GM11168 (cell line): ENCODE results near the gene RGS7.
"Not testable (repeated sequence)": the region's sequence is repeated elsewhere in the genome, so short reads cannot be mapped to it uniquely, and the experiment has no call there.

Source experiments
- in situ Hi-C: fragments of 300-500 bp; cut with MboI; formaldehyde crosslinking; loops from one replicate; pipeline ENCODE4 v1.12.0; 2022; ENCODE audit warnings: low sequenced_read_pairs; ENCODE audit not compliant: unreplicated experiment

Gene RGS7

DNA sequence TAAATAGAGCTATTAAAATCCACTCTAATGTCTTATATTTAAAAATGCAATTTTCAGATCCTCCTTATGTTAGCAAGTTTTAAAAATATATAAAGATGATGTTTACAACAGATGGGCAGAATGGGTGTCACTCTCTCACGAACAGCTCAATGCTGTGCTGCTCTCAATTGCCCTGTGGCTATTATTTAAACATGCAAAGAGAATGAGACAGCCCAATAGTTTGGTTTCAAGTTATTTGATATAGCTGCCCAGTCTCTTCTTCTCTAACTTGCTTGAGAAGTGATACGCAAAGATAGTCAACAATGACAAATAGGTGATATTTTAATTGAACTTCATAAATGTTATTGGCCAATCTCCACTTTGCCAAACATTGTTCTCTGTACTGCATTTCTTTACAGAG, 545.7 kb downstream of the RGS7 start:
- in situ Hi-C loops = no loop called here

DNA sequence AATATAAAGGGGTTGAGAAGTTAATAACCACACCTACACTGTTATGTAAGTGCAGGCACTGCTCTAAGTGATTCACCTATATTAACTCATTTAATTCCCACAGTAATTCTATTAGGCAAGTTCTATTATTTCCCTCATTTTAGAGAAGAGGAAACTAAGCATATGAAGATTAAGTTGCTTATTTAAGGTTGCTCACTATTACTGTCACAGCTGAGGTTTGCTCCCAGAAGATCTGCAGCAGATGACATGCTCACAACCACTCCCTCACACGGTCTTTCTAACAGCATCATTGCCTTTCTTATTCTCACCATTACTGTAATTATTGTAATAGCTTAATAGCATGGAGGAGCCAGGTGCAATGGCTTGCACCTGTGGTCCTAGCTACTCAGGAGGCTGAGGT, 548.6 kb downstream of the RGS7 start:
- in situ Hi-C loops = no loop called here

DNA sequence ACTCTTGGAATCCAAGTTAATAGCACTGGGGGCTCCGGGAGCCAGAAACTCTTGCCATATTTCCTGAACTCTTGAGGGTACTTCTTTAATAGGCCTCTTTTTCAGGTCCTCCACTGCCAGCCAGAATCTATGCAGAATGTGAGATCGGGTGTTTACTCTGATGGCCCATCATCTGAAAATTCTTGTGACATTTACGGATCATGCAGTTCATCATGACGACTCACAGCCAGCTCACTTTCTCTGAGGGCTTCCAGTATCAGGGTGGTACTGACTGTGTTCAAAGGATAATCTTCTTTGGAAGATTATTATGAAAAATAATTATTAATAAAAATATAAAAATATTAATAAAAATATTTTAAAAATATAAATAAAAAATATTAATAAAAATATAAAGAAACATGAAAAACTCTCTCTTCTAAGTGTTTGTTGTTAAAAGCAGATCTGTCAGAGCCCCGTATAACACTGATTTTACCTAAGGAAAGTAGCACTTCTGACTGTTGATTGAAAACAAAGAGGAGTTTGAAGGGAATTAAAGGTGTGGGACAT, 550.7 kb downstream of the RGS7 start:
- in situ Hi-C loops = no loop called here

DNA sequence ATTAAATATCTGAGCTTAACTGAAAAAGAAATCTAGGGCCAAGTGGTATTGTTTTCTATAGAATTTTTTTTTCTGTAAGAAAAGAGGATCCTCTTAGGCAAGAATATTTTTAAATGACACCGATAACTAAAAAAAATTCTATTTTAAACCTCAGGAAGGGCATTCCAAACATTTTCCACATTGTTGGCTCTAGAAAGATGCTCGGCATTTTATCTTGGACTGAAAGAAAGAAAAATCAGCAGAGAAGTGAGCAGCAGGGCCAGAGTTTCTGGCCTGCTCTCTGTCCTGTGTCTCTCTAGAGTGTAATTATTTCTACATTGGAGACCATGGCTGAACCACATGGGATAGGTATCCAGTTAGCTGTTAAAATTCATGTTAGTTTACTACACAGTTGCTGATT, 552.5 kb downstream of the RGS7 start:
- in situ Hi-C loops = no loop called here

DNA sequence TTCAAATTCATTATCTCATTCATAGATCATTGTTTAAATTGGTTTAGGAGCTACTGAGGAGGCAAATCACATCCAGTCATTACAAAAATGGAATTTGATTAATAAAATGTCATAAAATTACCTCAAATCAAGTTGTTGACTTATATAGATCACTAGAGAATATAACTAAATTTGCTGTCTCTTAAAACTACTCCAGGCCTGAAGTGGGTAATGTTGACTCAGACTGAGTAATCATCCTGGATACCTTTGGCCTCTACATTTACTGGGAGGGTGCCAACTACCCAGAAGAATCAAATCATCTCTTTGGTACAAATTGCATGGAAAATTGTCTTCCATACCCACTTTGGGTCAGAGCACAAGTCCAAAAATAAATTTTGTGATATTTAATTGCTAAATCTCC, 553.9 kb downstream of the RGS7 start:
- in situ Hi-C loops = no loop called here

DNA sequence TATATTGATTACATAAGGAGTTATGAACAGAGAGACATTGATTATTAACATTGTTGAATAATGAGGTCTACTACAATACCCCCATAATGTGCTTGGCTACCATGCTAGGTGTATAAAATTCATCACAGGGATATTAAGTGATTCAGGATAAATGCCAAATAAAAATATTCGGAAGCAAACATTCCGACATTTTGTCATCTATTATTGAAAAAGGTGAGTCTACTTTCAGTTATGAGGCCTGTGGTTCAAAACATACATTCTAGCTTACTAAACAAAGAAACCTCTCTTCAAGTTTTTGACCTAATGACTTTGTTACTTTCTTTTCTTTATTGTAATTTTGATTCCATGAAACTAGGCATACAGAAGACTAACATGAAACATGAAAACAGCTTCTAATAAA, 554.7 kb downstream of the RGS7 start:
- in situ Hi-C loops = no loop called here

DNA sequence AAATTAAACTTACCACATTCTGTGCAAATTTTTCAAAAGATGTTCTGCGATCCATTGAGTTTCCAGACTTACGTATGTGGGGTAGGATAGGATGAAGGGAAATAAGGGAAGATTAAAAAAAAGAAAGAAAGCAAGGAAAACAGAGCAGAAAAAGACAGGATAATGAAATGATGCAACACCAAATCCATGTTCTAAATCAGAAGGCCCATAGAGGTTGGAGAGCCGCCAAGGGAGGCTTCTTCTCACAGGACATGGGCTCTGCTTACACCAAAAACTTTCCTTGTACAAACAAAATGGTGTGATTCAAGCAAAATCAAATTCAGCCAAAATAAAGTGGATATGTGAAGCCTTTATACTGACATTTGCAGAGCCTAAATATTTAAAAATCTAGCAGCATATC, 555.6 kb downstream of the RGS7 start:
- in situ Hi-C loops = no loop called here

DNA sequence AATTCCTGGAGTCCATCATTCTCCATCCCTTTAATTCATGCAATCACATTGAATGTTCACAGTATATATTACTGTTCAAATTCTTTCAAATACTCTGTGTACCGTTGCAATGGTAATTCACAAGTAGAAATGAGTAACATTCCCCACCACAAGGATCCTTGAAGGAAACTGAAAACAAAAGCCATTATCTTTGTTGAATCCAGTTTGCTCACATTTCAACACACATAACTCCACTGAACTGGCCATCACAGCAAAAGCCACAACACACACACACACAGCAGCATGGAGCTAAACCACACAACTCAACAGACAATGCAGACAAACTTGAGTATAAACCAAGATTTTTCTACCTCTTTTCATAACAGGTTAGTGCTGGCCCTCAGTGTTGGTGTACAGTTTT, 556.7 kb downstream of the RGS7 start:
- in situ Hi-C loops = no loop called here

DNA sequence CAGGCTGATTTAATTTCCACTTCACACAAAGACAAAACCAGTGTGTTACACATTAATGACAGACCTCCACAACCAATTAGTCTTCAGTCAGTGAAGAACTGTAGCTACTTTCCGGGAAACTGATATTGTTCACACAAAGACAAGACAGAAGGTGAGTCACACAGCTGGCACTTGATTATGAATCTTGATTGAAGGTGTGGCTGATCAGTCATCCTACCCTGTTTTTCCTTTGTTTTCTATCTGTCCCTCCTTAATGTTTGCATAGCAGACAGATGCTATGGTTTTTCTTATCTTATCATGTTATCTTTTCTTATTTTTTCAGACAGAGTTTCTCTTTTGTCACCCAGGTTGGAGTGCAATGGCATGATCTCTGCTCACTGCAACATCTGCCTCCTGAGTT, 560.0 kb downstream of the RGS7 start:
- in situ Hi-C loops = no loop called here

DNA sequence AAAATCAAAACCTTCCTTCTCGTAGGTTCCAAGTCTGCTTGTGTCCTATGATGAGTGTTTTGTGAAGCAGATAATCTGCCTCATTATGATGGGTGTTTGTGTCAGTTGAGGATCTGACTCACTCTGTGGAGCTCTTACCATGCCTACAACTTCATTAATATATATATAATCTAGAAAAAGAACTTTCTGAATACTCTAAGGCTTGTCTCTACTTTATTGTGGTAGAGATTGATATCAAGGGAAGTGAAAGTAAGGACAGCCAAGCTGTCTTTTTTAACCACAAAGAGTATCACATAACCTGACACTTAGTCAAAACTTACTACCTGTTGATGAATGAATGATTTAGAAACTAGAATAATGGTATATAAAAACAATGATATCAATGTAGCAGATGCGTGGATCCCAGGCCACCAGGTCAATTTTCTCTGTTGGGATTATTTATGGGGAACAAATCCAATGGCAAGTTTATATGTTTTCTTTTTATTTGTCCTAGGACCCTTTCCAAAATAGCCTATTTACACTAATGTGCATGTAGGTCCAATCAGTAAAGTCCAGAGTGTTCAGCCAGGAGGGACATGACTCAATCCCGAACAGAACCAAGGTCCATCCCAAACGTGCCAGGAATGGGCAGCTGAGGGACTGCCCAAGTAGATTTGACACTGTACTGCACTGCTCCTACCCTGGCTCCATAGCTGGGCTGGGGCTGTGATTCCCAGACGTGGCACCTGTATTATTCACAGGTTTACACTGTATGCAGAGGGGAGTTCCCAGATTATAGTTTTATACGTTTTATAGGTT, 562.8 kb downstream of the RGS7 start:
- in situ Hi-C loops = no loop called here

DNA sequence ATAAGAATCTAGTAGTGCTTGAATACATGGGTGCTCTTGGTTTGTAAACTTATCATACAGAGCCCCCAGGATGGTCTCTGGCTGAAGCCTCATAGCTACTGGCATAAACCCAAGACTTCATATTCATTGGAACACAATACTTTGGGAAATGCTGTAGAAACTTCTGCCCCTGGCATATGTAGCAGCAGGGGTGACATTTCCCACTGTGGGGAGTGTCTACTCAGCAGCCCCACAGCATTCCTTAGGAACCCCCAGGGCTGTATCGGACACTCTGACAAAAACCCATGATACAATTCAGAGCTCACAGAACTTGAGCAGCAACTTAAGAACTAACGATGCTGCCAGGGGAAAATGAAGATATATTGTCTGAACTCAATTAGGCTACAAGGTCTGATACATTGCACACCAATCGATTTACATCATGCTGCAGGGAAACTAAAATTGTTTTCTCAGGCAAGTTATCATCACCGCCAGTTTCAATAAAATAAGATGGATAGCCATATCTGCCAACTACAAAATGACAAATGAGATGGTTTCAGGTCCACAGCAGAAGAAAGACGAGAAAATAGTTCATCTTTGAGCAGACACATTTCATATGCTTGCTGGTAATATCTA, 564.0 kb downstream of the RGS7 start:
- in situ Hi-C loops = no loop called here

DNA sequence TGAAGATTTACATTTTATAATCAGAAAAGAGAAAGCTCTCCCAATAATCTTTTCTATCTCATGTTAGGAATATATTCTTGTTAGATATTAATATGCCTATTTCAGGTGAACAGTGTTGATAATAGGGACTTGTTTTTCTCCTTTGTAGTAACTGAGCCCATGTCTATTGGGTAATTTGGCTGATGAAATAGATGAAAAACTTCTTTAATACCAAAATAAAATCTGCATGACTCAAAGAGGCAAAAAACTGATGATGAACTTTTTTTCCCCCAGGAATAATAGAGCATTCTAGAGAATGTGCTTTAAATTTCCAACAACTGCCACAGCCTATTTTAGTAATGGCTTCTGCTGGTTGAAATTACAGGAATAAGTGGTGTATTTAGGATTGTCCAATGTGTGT, 566.1 kb downstream of the RGS7 start:
- in situ Hi-C loops = no loop called here

DNA sequence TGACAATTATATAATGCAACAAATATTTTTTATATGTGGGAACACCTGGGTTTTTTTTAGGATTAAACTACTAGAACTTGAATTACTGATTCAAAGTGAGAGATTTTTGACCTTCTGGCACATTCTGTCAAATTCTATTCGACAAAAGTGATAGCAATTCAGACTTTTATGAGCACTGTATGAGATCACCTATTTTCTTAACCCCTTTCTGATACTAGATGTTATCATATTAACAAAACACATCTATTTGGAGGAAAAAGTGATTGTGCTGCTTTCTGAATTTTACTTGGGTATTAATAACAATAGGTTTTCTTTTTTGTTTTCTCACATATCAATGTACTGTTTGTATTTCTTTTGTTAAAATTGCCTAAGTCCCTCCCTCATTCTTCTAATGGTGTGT, 570.1 kb downstream of the RGS7 start:
- in situ Hi-C loops = no loop called here

DNA sequence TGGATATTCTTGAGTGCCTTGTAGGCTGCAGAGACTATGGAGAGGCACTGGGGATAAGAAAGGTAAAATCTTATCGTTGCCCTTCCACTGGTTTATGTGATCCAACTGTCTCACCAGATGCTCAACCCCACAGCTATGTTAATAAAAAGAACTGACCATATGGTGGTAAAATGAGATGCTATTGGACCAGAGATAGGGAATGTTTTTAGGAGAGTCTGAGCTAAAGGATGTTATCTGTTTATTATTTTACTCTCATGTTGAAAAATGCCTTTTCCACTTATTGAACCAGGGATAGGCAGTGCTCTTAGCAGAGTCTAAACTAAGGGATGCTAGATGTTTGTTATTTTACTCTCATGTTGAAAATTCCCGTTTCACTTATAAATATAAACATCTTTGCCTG, 572.2 kb downstream of the RGS7 start:
- in situ Hi-C loops = no loop called here

DNA sequence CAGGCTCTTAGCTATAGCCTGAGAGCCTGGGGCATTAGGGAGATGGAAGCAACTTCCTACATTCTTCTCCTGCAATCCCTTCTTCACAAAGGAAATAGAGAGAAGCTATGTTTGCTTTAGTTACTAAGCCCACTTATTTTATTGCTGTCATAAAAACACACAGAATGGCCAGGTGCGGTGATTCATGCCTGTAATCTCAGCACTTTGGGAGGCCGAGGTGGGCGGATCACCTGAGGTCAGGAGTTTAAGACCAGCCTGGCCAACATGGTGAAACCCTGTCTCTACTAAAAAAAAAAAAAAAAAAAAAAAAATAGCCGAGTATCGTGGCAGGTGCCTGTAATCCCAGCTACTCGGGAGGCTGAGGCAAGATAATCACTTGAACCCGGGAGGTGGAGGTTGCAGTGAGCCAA, 573.3 kb downstream of the RGS7 start:
- in situ Hi-C loops = not testable (repeated sequence)

DNA sequence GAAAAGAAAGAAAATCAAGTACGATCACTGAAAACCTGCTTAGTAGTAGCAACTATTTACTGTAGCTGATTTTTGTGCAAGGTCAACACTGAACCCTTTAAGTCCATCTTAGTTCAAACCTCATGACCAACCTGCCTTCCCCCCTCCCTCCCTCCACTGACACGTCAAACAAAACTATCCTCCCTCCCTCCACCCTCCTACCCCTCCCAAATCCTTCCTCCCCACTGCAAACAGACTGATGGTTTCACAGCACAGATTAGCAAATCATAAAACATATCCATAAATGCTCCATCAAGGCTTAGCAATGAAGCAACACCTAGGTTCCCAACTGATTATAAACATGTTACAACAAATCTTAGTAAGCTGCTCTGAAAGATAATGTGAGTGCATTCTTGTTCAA, 580.8 kb downstream of the RGS7 start:
- in situ Hi-C loops = no loop called here

DNA sequence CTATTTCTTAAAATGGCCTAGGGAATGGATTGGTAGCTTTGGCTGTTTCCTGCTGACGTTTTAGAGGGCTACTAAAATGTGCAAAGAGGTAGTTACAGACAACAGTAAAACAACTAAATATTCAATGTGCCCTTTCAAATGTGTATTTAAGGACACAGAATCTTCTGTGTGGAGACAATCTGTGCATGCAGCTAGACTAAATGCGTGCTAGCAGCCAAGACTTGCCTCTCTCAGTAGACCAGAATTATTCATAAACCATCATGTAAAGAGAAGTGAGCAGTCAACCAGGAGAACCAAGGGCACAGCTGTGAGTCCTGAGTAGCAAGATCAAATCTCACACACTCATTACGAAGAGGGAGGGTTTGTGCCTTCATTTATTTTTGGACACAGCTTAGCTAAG, 584.9 kb downstream of the RGS7 start:
- in situ Hi-C loops = no loop called here

DNA sequence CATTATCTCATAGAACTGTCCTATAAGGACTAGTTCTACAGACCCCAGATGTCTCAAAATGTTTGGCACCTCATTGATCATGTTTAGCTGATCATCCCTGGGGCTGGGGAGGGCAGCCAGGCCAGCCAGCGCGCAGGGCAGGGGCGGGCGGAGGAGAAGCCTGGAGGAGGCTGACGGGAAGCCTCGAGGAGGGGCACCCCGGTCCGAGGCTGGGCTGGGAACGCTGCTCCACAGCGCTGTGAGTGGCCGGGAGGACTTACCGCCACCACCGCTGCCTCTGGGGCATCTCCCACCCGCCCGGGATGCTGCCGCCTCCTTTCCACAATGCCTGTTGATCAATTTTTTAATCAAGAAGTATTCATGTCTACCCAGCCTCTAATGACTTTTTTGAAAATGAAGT, 585.6 kb downstream of the RGS7 start:
- in situ Hi-C loops = no loop called here

DNA sequence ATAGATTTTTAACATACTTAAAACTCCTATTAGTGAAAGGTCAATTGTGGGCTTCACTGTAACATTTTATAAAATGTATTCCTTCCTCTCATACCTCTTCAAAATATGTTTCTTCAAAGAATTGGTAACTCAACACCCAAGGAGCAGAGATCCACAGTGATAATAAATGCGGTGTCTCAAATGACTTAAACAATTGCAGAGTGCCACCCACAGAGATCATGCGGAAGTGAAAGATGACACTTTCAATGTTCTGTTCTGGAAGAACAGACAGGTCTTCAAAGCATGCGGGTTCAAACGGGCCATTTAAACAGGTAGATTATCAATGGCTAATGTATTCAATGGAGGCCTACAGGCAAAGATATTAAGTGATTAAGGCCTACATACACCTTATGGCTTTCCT, 588.0 kb downstream of the RGS7 start:
- in situ Hi-C loops = no loop called here

DNA sequence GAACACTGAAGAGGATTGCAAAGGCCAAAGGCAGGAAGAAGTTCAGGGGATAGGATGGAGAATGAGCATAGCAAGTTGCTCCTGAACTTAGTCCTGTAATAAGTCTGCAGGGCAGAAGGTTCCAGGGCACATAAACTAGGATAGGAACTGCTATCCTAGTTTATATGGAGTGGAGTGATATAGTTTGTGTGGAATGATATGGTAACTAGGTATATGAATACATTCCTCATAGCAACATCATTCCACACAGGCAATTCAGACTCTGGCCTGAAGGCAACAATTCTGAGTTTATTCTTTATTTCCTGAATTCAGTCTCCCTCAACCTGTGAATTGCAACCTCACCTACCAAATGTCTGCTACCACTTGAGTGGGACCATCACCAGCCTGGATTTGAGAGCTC, 590.2 kb downstream of the RGS7 start:
- in situ Hi-C loops = no loop called here

DNA sequence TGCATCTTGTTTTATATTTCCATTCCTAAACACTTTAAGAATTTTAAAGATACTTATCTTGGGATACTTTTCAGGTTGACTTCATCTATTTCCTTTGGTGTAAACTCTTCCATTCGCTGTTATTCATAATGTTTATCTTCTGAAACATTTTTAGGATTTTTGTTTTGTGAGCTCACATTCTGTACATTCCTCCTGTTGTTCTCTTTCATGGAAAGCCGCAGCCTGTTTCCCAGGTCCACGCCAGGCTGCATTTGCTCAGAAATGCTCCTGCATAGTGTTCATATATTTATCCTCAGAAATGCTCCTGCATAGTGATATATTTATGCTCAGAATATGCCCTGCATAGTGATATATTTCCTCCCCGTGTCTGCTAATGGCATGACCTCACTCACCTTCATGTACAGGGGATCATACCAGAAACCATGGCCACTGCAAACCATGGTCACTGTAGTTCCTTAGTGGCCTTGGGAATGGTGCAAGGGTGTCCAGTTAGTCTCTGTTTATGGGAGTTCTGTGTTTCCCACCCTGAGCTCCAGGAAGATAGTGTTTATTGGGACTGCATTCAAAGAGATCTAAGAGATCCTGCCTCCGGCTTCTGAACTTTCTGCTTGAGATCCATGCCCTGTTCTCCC, 591.2 kb downstream of the RGS7 start:
- in situ Hi-C loops = no loop called here
